Stimulated activated CD4-positive, alpha-beta T cell treated with anti-CD3 and anti-CD28 coated beads, Interleukin-4, amount 100 ng/mL, for 1 hour (primary cell): ENCODE measurements around the gene NOP10.
A peak's percentile ranks its signal among the peaks of the same experiment; 100 is the strongest.
"Not testable (repeated sequence)": the region's sequence is repeated elsewhere in the genome, so short reads cannot be mapped to it uniquely, and the experiment has no call there.

ENCODE experiments used
- DNase-seq: peaks from one replicate; pipeline ENCODE4 v3.0.0-alpha.2; 2020

The NOP10 gene

GRCh38 chr15:34342737-34343575 lies at the start of gene NOP10, which contains the start of gene NUTM1:
Gene NOP10, minus strand, starts transcription at chr15:34343136. Its CDS starts 63 bp downstream, at chr15:34343073.
Gene NUTM1, plus strand, starts transcription at chr15:34343315. Its CDS starts 382 bp downstream, at chr15:34343697.
- DNase-seq: peak; percentile 96

- not testable (repeated sequence) for DNase-seq
These were observed 46.7 kb upstream of the NOP10 start for GRCh38 chr15:34389594-34390086.

GRCh38 chr15:34381829-34382521 lies 39.0 kb upstream of the NOP10 start:
- not testable (repeated sequence) for DNase-seq

- not testable (repeated sequence) for DNase-seq
These were observed 37.6 kb upstream of the NOP10 start for GRCh38 chr15:34380491-34380890.

GRCh38 chr15:34376856-34377255 lies 33.9 kb upstream of the NOP10 start:
- DNase-seq: no peak

- DNase-seq: not testable (repeated sequence)
These were observed 32.6 kb upstream of the NOP10 start for GRCh38 chr15:34375541-34375940.

GRCh38 chr15:34374816-34375215 lies 31.9 kb upstream of the NOP10 start:
- DNase-seq: no peak

GRCh38 chr15:34373951-34374350 lies 31.0 kb upstream of the NOP10 start:
- no peak for DNase-seq

GRCh38 chr15:34370643-34371042 lies 27.7 kb upstream of the NOP10 start:
- DNase-seq: no peak

- DNase-seq: no peak
These were observed 27.2 kb upstream of the NOP10 start for GRCh38 chr15:34370129-34370528.

- peak; percentile 86 for DNase-seq
These were observed 24.5 kb upstream of the NOP10 start, which contains the start of gene LPCAT4 for GRCh38 chr15:34367101-34368081. Gene LPCAT4, minus strand, starts transcription at chr15:34367196. Its CDS starts 96 bp downstream, at chr15:34367100.

GRCh38 chr15:34366271-34367065 lies 23.5 kb upstream of the NOP10 start:
- peak; percentile 48 for DNase-seq

GRCh38 chr15:34365836-34366235 lies 22.9 kb upstream of the NOP10 start:
- no peak for DNase-seq

- DNase-seq: no peak
These were observed 22.3 kb upstream of the NOP10 start for GRCh38 chr15:34365091-34365825.

GRCh38 chr15:34364041-34364440 lies 21.1 kb upstream of the NOP10 start:
- no peak for DNase-seq

- DNase-seq: no peak
These were observed 19.3 kb upstream of the NOP10 start for GRCh38 chr15:34362047-34362773.

- no peak for DNase-seq
These were observed 18.3 kb upstream of the NOP10 start for GRCh38 chr15:34361278-34361677.

- DNase-seq: no peak
These were observed 17.4 kb upstream of the NOP10 start for GRCh38 chr15:34360298-34360697.

- no peak for DNase-seq
These were observed 16.5 kb upstream of the NOP10 start for GRCh38 chr15:34359416-34359815.

GRCh38 chr15:34358948-34359347 lies 16.0 kb upstream of the NOP10 start:
- no peak for DNase-seq
